HFFc6 (cell line): ENCODE results near the gene TEX11. TPM values are rescaled to one million over a fixed set of nuclear protein-coding genes. Genes with fewer than 3 reads are reported as not detected.
"Not testable (repeated sequence)": the region's sequence is repeated elsewhere in the genome, so short reads cannot be mapped to it uniquely, and the experiment has no call there.

Experiments
- DNase-seq: peaks from one replicate; pipeline ENCODE4 v3.0.0-alpha.2; 2018
- H3K27ac Mint-ChIP-seq: 2 replicates; pipeline ENCODE4 v1.8.0; 2020; ENCODE audit warnings: mild to moderate bottlenecking, mixed read lengths
- H3K27me3 Mint-ChIP-seq: 2 replicates; pipeline ENCODE4 v1.8.0; 2021; ENCODE audit warnings: mild to moderate bottlenecking, moderate library complexity, mixed read lengths; ENCODE audit not compliant: insufficient read depth
- H3K36me3 Mint-ChIP-seq: 2 replicates; pipeline ENCODE4 v1.8.0; 2021; ENCODE audit warnings: low read depth, mixed read lengths
- H3K4me1 Mint-ChIP-seq: 2 replicates; pipeline ENCODE4 v1.8.0; 2020; ENCODE audit warnings: low read depth, mixed read lengths
- H3K4me3 Mint-ChIP-seq: 2 replicates; pipeline ENCODE4 v1.8.0; 2020; ENCODE audit warnings: mild to moderate bottlenecking, moderate library complexity, mixed read lengths
- H3K9me3 Mint-ChIP-seq: 2 replicates; pipeline ENCODE4 v1.8.0; 2020; ENCODE audit warnings: mild to moderate bottlenecking, mixed read lengths
- total RNA-seq, 6 experiments: library from RNA; stranded (reverse); fragmentation: NEBNext Ultra II Directional; extraction: Animal tissue kit (Norgen Biotek cat#: 25700); gene quantifications; 2 replicates in 1 of 6; 3 replicates in 5 of 6; pipeline ENCODE4 v1.2.3, GENCODE V29; 2021
- TF ChIP-seq, protein P1 (sequence below): fragments of 200-600 bp; sonication (generic); IDR thresholded peaks from 2 replicates; pipeline ENCODE4 v1.5.0; 2021; ENCODE audit warnings: antibody characterized with exemption, mild to moderate bottlenecking

TEX11 gene
- total RNA-seq, 6 experiments from 2014 or later = not detected

DNA sequence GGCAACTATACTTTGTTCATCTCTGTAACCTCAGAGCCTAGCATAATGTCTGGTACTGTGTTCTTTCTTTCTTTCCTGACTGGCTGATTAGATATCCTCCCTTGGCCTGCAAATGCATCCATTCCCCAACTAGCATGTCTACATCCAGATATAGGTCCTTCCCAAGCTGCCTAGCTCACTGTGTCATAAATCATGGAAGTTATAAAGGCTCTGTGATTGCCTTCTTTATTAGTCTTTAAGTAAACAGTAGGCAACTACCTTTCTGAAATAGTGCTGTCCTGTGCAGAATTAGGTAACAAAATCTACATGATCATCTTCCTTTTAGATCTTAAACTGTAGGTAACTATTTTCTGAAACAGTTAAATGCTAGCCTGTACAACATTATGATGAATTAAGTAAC is 239.4 kb downstream of the TEX11 start:
- H3K27ac Mint-ChIP-seq = no peak overlapping the region

GRCh38 chrX:70664726-70665125 is 243.8 kb downstream of the TEX11 start:
- no peak overlapping the region for H3K27ac Mint-ChIP-seq
- H3K4me1 Mint-ChIP-seq = no peaks in the 10 kb centered on the region
- H3K27me3 Mint-ChIP-seq = no peaks in the 10 kb centered on the region
- TF ChIP-seq, protein P1, sequence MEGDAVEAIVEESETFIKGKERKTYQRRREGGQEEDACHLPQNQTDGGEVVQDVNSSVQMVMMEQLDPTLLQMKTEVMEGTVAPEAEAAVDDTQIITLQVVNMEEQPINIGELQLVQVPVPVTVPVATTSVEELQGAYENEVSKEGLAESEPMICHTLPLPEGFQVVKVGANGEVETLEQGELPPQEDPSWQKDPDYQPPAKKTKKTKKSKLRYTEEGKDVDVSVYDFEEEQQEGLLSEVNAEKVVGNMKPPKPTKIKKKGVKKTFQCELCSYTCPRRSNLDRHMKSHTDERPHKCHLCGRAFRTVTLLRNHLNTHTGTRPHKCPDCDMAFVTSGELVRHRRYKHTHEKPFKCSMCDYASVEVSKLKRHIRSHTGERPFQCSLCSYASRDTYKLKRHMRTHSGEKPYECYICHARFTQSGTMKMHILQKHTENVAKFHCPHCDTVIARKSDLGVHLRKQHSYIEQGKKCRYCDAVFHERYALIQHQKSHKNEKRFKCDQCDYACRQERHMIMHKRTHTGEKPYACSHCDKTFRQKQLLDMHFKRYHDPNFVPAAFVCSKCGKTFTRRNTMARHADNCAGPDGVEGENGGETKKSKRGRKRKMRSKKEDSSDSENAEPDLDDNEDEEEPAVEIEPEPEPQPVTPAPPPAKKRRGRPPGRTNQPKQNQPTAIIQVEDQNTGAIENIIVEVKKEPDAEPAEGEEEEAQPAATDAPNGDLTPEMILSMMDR = peak; percentile 64
- peak; percentile 7 for DNase-seq
- H3K36me3 Mint-ChIP-seq = no peaks in the 10 kb centered on the region
- H3K4me3 Mint-ChIP-seq = no peak overlapping the region
- H3K9me3 Mint-ChIP-seq = no peaks in the 10 kb centered on the region

More for the DNA sequence above, 239.4 kb downstream of the TEX11 start:
- Mint-ChIP-seq H3K4me3 (no peak overlapping the region), H3K4me1 (no peaks in the 10 kb centered on the region), H3K36me3 (no peaks in the 10 kb centered on the region), H3K9me3 (no peaks in the 10 kb centered on the region), H3K27me3 (no peaks in the 10 kb centered on the region; the same call in 1 of the 2 replicates)
- DNase-seq = no peak
- TF ChIP-seq, protein P1 = no peak

DNA sequence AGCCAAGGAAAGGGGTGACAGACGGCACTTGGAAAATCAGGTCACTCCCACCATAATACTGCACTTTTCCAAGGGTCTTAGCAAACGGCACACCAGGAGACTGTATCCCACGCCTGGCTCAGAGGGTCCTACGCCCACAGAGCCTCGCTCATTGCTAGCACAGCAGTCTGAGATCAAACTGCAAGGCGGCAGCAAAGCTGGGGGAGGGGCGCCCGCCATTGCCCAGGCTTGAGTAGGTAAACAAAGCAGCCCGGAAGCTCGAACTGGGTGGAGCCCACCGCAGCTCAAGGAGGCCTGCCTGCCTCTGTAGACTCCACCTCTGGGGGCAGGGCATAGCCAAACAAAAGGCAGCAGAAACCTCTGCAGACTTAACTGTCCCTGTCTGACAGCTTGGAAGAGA is 247.4 kb downstream of the TEX11 start:
- not testable (repeated sequence) for H3K36me3 Mint-ChIP-seq, DNase-seq, H3K4me3 Mint-ChIP-seq, H3K9me3 Mint-ChIP-seq, H3K4me1 Mint-ChIP-seq, H3K27ac Mint-ChIP-seq, H3K27me3 Mint-ChIP-seq

DNA sequence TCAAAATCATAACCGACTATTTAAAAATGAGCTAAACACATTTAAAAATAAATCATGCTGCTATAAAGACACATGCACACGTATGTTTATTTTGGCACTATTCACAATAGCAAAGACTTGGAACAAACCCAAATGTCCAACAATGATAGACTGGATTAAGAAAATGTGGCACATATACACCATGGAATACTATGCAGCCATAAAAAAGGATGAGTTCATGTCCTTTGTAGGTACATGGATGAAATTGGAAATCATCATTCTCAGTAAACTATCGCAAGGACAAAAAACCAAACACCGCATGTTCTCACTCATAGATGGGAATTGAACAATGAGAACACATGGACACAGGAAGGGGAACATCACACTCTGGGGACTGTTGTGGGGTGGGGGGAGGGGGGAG is 251.0 kb downstream of the TEX11 start:
- not testable (repeated sequence) for H3K27me3 Mint-ChIP-seq, H3K4me3 Mint-ChIP-seq, DNase-seq, H3K27ac Mint-ChIP-seq, H3K9me3 Mint-ChIP-seq, H3K36me3 Mint-ChIP-seq, H3K4me1 Mint-ChIP-seq

- H3K4me3 Mint-ChIP-seq = no peak overlapping the region
- H3K4me1 Mint-ChIP-seq = no peaks in the 10 kb centered on the region
- H3K36me3 Mint-ChIP-seq = no peaks in the 10 kb centered on the region
- TF ChIP-seq, protein P1 = no peak
- H3K27ac Mint-ChIP-seq = no peak overlapping the region
- DNase-seq = no peak
- H3K27me3 Mint-ChIP-seq = no peaks in the 10 kb centered on the region
- H3K9me3 Mint-ChIP-seq = no peaks in the 10 kb centered on the region
These were observed 252.2 kb downstream of the TEX11 start for GRCh38 chrX:70656304-70656703.

GRCh38 chrX:70647910-70648309 is 260.6 kb downstream of the TEX11 start:
- H3K27me3 Mint-ChIP-seq, H3K36me3 Mint-ChIP-seq, H3K4me1 Mint-ChIP-seq, DNase-seq, H3K27ac Mint-ChIP-seq, H3K9me3 Mint-ChIP-seq, H3K4me3 Mint-ChIP-seq: not testable (repeated sequence)

DNA sequence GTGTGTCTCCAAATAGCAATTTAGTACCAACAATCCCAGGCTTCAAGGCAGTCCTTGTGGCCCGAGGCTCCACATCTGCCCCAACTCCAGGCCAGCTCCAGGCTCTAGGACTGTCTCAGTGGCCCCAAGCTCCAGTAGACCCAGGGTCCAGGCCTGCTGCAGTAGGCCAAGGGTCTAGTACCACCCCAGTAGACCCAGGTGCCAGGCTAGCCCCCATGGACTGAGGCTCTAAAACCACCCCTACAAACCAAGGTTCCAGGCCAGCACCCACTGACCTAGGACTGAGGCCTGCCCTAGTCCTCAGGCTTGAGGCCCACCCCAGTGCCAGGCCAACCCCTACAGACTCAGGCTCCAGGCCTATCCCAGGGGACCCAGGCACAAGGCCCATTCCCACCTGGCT is 272.3 kb downstream of the TEX11 start:
- Mint-ChIP-seq H3K4me3 (no peak overlapping the region), H3K27me3 (peaks cover 1% of the 10 kb centered on the region; the same call in 1 of the 2 replicates), H3K9me3 (no peaks in the 10 kb centered on the region)

More for the DNA sequence above, 272.3 kb downstream of the TEX11 start:
- TF ChIP-seq, protein P1 = no peak
- no peaks in the 10 kb centered on the region for H3K36me3 Mint-ChIP-seq
- DNase-seq = no peak
- no peak overlapping the region for H3K27ac Mint-ChIP-seq
- no peaks in the 10 kb centered on the region for H3K4me1 Mint-ChIP-seq
